GM21447 (cell line): ENCODE data around the gene MTPN.

ENCODE experiments used
- ATAC-seq: cut with Tn5 transposase; IDR thresholded peaks from one replicate; pipeline ENCODE4 v1.9.1; 2021; ENCODE audit not compliant: unreplicated experiment

The MTPN gene

GRCh38 chr7:135990258-135990657 is 13.1 kb upstream of the MTPN start:
- ATAC-seq = no peak

GRCh38 chr7:135981958-135982646 is 4.9 kb upstream of the MTPN start:
- no peak for ATAC-seq

- ATAC-seq = peak; percentile 68
These were observed 3.6 kb upstream of the MTPN start for GRCh38 chr7:135980665-135981180.

GRCh38 chr7:135980012-135980551 is 2.9 kb upstream of the MTPN start:
- ATAC-seq = peak; percentile 19

- no peak for ATAC-seq
These were observed 2.4 kb upstream of the MTPN start for GRCh38 chr7:135979471-135980011.

GRCh38 chr7:135978624-135979023 is 1.5 kb upstream of the MTPN start:
- no peak for ATAC-seq

- no peak for ATAC-seq
These were observed 545 bp upstream of the MTPN start for GRCh38 chr7:135977742-135978066.

GRCh38 chr7:135976312-135977006 is 700 bp downstream of the MTPN start:
- ATAC-seq = peak; percentile 18

- no peak for ATAC-seq
These were observed 2.0 kb downstream of the MTPN start for GRCh38 chr7:135975166-135975565.

- no peak for ATAC-seq
These were observed 2.5 kb downstream of the MTPN start for GRCh38 chr7:135974667-135975066.

- no peak for ATAC-seq
These were observed 5.8 kb downstream of the MTPN start for GRCh38 chr7:135971366-135971725.

GRCh38 chr7:135970682-135971365 is 6.3 kb downstream of the MTPN start:
- ATAC-seq = peak; percentile 70

- ATAC-seq = no peak
These were observed 7.1 kb downstream of the MTPN start for GRCh38 chr7:135970045-135970444.

- no peak for ATAC-seq
These were observed 10.7 kb downstream of the MTPN start for GRCh38 chr7:135966341-135967043.

- peak; percentile 68 for ATAC-seq
These were observed 11.6 kb downstream of the MTPN start for GRCh38 chr7:135965602-135966001.

- ATAC-seq = no peak
These were observed 12.4 kb downstream of the MTPN start for GRCh38 chr7:135964791-135965190.

GRCh38 chr7:135964274-135964673 is 12.9 kb downstream of the MTPN start:
- no peak for ATAC-seq

GRCh38 chr7:135962802-135963201 is 14.4 kb downstream of the MTPN start:
- ATAC-seq = no peak

- no peak for ATAC-seq
These were observed 16.3 kb downstream of the MTPN start for GRCh38 chr7:135960709-135961451.
